PC-3 (cell line): ENCODE measurements around the gene SMAD1.
"Not testable (repeated sequence)": the region's sequence is repeated elsewhere in the genome, so short reads cannot be mapped to it uniquely, and the experiment has no call there.

ENCODE experiments used
- EZH2 ChIP-seq: fragments of 300-600 bp; sonication (generic); IDR thresholded peaks from one replicate; pipeline ENCODE4 v1.6.1; 2017; ENCODE audit warnings: antibody characterized with exemption, mild to moderate bottlenecking, low read length; ENCODE audit not compliant: unreplicated experiment
- EZH2phosphoT487 ChIP-seq: fragments of 300-600 bp; sonication (generic); IDR thresholded peaks from 2 replicates; pipeline ENCODE4 v1.6.1; 2018; ENCODE audit warnings: mild to moderate bottlenecking, antibody characterized with exemption, low read length, borderline replicate concordance
- TF ChIP-seq, protein P1 (sequence below): fragments of 300-600 bp; sonication (generic); conservative IDR thresholded peaks from 2 replicates; pipeline ENCODE4 v1.5.1; 2017; ENCODE audit warnings: antibody characterized with exemption, low read depth, mild to moderate bottlenecking, low read length

DNA sequence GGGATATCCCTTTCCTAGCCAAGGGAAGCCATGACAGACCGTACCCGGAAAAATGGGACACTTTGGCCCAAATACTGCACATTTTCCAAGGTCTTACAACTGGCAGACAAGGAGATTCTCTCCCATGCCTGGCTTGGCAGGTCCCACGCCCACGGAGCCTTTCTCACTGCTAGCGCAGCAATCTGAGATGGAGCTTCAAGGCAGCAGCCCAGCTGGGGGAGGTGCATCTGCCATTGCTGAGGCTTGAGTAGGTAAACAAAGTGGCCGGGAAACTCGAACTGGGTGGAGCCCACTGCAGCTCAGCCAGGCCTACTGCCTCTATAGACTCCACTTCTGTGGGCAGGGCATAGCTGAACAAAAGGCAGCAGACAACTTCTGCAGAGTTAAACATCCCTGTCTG lies 92.9 kb downstream of the SMAD1 start:
- TF ChIP-seq, protein P1, sequence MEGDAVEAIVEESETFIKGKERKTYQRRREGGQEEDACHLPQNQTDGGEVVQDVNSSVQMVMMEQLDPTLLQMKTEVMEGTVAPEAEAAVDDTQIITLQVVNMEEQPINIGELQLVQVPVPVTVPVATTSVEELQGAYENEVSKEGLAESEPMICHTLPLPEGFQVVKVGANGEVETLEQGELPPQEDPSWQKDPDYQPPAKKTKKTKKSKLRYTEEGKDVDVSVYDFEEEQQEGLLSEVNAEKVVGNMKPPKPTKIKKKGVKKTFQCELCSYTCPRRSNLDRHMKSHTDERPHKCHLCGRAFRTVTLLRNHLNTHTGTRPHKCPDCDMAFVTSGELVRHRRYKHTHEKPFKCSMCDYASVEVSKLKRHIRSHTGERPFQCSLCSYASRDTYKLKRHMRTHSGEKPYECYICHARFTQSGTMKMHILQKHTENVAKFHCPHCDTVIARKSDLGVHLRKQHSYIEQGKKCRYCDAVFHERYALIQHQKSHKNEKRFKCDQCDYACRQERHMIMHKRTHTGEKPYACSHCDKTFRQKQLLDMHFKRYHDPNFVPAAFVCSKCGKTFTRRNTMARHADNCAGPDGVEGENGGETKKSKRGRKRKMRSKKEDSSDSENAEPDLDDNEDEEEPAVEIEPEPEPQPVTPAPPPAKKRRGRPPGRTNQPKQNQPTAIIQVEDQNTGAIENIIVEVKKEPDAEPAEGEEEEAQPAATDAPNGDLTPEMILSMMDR = not testable (repeated sequence)
- not testable (repeated sequence) for TF ChIP-seq EZH2phosphoT487, EZH2
